GM10248 (cell line): ENCODE data around the gene OSBPL6.
"Not testable (repeated sequence)": the region's sequence is repeated elsewhere in the genome, so short reads cannot be mapped to it uniquely, and the experiment has no call there.

ENCODE experiments used
- CTCF ChIA-PET: fragments of 300-600 bp; sonication (Branson Sonifier 250); formaldehyde crosslinking; extraction: SDS; loops from one replicate; lab custom pipeline; 2021; ENCODE audit warnings: antibody characterized with exemption; lab: Yijun Ruan, JAX
- POLR2A ChIA-PET: fragments of 350-650 bp; sonication (Branson Sonifier 250); formaldehyde crosslinking; extraction: SDS; loops from one replicate; lab custom pipeline; 2020; ENCODE audit warnings: antibody characterized with exemption; lab: Yijun Ruan, JAX
- DNase-seq: peaks from one replicate; pipeline ENCODE4 v3.0.0; 2012; ENCODE audit errors: extremely low spot score
- CTCF ChIP-seq: IDR thresholded peaks from 2 replicates; pipeline ENCODE4 v1.5.1; 2012; ENCODE audit warnings: mild to moderate bottlenecking, low read depth; ENCODE audit errors: extremely low read depth, missing control alignments, control extremely low read depth

The OSBPL6 gene

DNA sequence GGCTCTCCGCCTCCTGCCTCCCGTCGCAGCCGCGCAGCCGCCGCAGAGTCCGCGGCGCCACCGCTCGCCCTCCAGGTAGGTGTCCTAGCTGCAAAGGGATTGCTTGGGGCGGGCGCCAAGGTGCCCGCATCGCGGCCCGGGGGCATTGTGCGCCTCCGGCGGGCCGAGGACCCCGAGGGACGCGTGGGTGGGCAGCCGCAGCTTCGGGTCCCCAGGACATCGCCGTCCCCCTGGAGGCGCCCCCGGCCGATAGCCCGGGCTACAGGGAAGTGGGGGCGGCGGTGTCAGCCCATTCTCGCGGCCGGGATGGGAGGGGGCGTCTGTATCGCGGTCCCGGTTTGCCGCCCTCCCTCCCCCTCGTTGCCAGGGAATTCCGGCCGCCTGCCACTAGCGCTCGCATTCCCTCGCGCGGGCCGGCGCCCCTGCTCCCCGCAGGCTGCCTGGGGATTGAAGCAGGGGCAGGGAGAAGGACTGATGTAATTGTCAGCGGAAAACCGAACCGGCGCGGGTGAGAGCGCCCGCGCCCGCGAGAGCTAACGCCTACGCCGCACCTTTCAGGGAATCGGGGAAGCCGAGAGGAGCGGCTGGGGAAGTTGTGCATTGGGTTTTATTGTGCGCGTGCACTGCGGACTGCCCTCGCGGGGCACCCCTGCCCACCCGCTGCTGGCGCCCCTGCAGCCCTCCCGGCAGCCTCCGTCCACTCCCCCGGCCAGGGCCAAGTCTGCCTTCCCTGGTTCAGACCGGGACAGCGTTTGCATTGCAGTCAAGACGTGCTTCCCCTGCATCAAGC is 483 bp downstream of the OSBPL6 start:
- POLR2A ChIA-PET, result no interaction called here
- CTCF ChIA-PET, result interaction anchor here (1.4 to 1.7 kb wide), 2 partner anchors 52 to 83 kb away, joined by 4 to 9 read pairs; partner anchors contain the start of gene RBM45
- peak; percentile 29 for DNase-seq
- TF ChIP-seq CTCF, result no peak

- POLR2A ChIA-PET, result no interaction called here
- TF ChIP-seq CTCF, result no peak
- no peak for DNase-seq
- CTCF ChIA-PET, result interaction anchor here (0.5 to 1.7 kb wide), 3 partner anchors 51 to 84 kb away, joined by 3 to 9 read pairs (median 4); partner anchors contain the start of gene RBM45
Measured at GRCh38 chr2:178195390-178196166, 1.3 kb downstream of the OSBPL6 start.

DNA sequence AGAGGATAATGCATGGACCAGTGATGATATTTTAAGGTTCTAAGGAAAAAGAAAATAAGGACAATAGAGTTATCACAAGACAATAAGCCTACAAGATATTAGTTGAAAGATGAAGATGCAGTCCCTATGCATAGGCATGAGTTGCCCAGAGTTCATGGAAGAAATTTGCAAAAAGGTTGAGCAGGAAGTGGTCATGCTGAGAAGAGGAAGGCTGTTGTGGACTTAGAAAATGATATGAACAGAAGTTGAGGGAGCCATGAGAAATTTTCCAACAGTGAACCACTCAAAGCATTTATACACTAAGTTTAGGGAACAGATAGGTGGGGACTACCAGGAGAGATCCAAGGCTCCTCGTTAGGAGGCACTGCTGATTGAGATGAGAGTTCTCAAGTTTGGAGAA is 3.5 kb downstream of the OSBPL6 start:
- TF ChIP-seq CTCF, result no peak
- POLR2A ChIA-PET, result no interaction called here
- CTCF ChIA-PET, result interaction anchor here (1.3 kb wide), 1 partner anchor 10 kb away, joined by 3 read pairs; no protein-coding TSS in a partner anchor

DNA sequence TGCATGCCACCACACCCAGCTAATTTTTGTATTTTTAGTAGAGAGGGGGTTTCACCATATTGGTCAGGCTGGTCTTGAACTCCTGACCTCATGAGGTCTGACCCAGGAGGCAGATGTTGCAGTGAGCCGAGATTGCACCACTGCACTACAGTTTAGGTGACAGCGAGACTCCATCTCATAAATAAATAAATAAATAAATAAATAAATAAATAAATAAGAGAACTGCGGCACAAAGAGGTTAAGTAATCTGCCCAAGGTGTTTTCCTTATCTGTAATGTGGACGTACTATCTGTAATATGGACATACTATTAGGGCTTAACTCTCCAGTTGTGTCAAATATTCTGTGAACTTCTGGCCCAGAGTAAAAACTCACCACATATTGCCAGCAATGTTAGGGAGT is 4.1 kb downstream of the OSBPL6 start:
- POLR2A ChIA-PET, result not testable (repeated sequence)

More for the DNA sequence above, 3.5 kb downstream of the OSBPL6 start:
- DNase-seq, result no peak

GRCh38 chr2:178199334-178199733 is 5.0 kb downstream of the OSBPL6 start:
- no peak for DNase-seq
- TF ChIP-seq CTCF, result no peak
- ChIA-PET POLR2A (no interaction called here), CTCF (interaction anchor here (1.0 kb wide), 1 partner anchor 88 kb away, joined by 4 read pairs; the partner anchor contains the start of gene RBM45)

More for the DNA sequence above, 4.1 kb downstream of the OSBPL6 start:
- CTCF ChIA-PET, result interaction anchor here (1.3 kb wide), 1 partner anchor 9 kb away, joined by 3 read pairs; no protein-coding TSS in a partner anchor
- not testable (repeated sequence) for DNase-seq

- DNase-seq, result no peak
- CTCF ChIA-PET, result interaction anchor here (1.0 kb wide), 1 partner anchor 89 kb away, joined by 4 read pairs; the partner anchor contains the start of gene RBM45
- TF ChIP-seq CTCF, result no peak
- POLR2A ChIA-PET, result no interaction called here
Measured at GRCh38 chr2:178200331-178200730, 6.0 kb downstream of the OSBPL6 start.
